WTC11 (cell line): ENCODE measurements around the gene GAPT.

Experiments
- JUN ChIP-seq: sonication (generic); formaldehyde crosslinking; IDR thresholded peaks from 2 replicates; pipeline ENCODE4 v1.8.0; 2023; ENCODE audit warnings: mild to moderate bottlenecking, missing genetic modification reagents
- ZBTB43 ChIP-seq: sonication (generic); formaldehyde crosslinking; IDR thresholded peaks from 2 replicates; pipeline ENCODE4 v1.8.1; 2023; ENCODE audit warnings: mild to moderate bottlenecking, missing genetic modification reagents
- ZNF138 ChIP-seq: sonication (generic); formaldehyde crosslinking; conservative IDR thresholded peaks from 2 replicates; pipeline ENCODE4 v1.8.1; 2022; ENCODE audit warnings: mild to moderate bottlenecking, moderate library complexity, missing genetic modification reagents
- TF ChIP-seq, protein P1 (sequence below): fragments of 200-600 bp; IDR thresholded peaks from 2 replicates; pipeline ENCODE4 v1.8.0; 2022; ENCODE audit warnings: antibody characterized with exemption
- TF ChIP-seq, protein P2 (sequence below): sonication (generic); formaldehyde crosslinking; IDR thresholded peaks from 2 replicates; pipeline ENCODE4 v1.8.0; 2023; ENCODE audit warnings: missing genetic modification reagents, mild to moderate bottlenecking, borderline replicate concordance

- TF ChIP-seq JUN (CRISPR knock-in tag) (no peak), ZNF138 (no peak), ZBTB43 (CRISPR knock-in tag) (no peak)
- TF ChIP-seq, protein P1, sequence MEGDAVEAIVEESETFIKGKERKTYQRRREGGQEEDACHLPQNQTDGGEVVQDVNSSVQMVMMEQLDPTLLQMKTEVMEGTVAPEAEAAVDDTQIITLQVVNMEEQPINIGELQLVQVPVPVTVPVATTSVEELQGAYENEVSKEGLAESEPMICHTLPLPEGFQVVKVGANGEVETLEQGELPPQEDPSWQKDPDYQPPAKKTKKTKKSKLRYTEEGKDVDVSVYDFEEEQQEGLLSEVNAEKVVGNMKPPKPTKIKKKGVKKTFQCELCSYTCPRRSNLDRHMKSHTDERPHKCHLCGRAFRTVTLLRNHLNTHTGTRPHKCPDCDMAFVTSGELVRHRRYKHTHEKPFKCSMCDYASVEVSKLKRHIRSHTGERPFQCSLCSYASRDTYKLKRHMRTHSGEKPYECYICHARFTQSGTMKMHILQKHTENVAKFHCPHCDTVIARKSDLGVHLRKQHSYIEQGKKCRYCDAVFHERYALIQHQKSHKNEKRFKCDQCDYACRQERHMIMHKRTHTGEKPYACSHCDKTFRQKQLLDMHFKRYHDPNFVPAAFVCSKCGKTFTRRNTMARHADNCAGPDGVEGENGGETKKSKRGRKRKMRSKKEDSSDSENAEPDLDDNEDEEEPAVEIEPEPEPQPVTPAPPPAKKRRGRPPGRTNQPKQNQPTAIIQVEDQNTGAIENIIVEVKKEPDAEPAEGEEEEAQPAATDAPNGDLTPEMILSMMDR, result no peak
- TF ChIP-seq, protein P2, sequence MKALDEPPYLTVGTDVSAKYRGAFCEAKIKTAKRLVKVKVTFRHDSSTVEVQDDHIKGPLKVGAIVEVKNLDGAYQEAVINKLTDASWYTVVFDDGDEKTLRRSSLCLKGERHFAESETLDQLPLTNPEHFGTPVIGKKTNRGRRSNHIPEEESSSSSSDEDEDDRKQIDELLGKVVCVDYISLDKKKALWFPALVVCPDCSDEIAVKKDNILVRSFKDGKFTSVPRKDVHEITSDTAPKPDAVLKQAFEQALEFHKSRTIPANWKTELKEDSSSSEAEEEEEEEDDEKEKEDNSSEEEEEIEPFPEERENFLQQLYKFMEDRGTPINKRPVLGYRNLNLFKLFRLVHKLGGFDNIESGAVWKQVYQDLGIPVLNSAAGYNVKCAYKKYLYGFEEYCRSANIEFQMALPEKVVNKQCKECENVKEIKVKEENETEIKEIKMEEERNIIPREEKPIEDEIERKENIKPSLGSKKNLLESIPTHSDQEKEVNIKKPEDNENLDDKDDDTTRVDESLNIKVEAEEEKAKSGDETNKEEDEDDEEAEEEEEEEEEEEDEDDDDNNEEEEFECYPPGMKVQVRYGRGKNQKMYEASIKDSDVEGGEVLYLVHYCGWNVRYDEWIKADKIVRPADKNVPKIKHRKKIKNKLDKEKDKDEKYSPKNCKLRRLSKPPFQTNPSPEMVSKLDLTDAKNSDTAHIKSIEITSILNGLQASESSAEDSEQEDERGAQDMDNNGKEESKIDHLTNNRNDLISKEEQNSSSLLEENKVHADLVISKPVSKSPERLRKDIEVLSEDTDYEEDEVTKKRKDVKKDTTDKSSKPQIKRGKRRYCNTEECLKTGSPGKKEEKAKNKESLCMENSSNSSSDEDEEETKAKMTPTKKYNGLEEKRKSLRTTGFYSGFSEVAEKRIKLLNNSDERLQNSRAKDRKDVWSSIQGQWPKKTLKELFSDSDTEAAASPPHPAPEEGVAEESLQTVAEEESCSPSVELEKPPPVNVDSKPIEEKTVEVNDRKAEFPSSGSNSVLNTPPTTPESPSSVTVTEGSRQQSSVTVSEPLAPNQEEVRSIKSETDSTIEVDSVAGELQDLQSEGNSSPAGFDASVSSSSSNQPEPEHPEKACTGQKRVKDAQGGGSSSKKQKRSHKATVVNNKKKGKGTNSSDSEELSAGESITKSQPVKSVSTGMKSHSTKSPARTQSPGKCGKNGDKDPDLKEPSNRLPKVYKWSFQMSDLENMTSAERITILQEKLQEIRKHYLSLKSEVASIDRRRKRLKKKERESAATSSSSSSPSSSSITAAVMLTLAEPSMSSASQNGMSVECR (CRISPR knock-in tag), result no peak
Observed at GRCh38 chr5:58456486-58456885, 34.7 kb upstream of the GAPT start.
